Ishikawa (cell line): ENCODE measurements around the gene MAPKAPK5.

ENCODE experiments used
- CEBPB ChIP-seq: IDR thresholded peaks from 2 replicates; pipeline ENCODE4 v1.6.1; 2012
- CREB1 ChIP-seq: IDR thresholded peaks from 2 replicates; pipeline ENCODE4 v1.6.1; 2012; ENCODE audit warnings: low read depth
- RAD21 ChIP-seq: IDR thresholded peaks from 2 replicates; pipeline ENCODE4 v1.6.1; 2012; ENCODE audit warnings: low read depth
- TCF12 ChIP-seq: IDR thresholded peaks from 2 replicates; pipeline ENCODE4 v1.6.1; 2012; ENCODE audit warnings: low read depth
- YY1 ChIP-seq: IDR thresholded peaks from 2 replicates; pipeline ENCODE4 v1.6.1; 2012; ENCODE audit warnings: low read depth

GRCh38 chr12:111873113-111873512 lies 31.1 kb downstream of the MAPKAPK5 start:
- TF ChIP-seq CREB1 (no peak), RAD21 (no peak), TCF12 (no peak), CEBPB (no peak), YY1 (no peak)
